IPS DF 6.9 (cell line): ENCODE results near the gene TUBGCP2.

Source experiments
- DNase-seq: peaks from one replicate; pipeline ENCODE4 v3.0.0-alpha.2; 2013; ENCODE audit warnings: low read depth, low spot score
- H3K27ac ChIP-seq: one replicate; pipeline ENCODE4 v1.5.1; 2013; ENCODE audit warnings: low read length, control low read depth
- H3K27me3 ChIP-seq: 2 replicates; pipeline ENCODE4 v1.6.1; 2013; ENCODE audit warnings: mild to moderate bottlenecking, low read length; ENCODE audit not compliant: control insufficient read depth, insufficient read depth
- H3K36me3 ChIP-seq: 2 replicates; pipeline ENCODE4 v1.6.1; 2013; ENCODE audit warnings: low read length; ENCODE audit not compliant: control insufficient read depth, insufficient read depth
- H3K4me1 ChIP-seq: 2 replicates; pipeline ENCODE4 v1.6.1; 2013; ENCODE audit warnings: low read length; ENCODE audit not compliant: control insufficient read depth, insufficient read depth
- H3K4me3 ChIP-seq: 2 replicates; pipeline ENCODE4 v1.5.1; 2013; ENCODE audit warnings: mild to moderate bottlenecking, low read length
- H3K9me3 ChIP-seq: 2 replicates; pipeline ENCODE4 v1.6.1; 2013; ENCODE audit warnings: low read length, inconsistent platforms; ENCODE audit not compliant: control insufficient read depth, insufficient read depth
- WGBS: extraction: QIAGEN DNeasy Blood & Tissue Kit; methylation state at CpG from one replicate; pipeline ENCODE4 v1.1.7; 2013; ENCODE audit warnings: mixed read lengths, missing lambda C conversion rate; ENCODE audit not compliant: insufficient read length, insufficient coverage; 5-methylcytosine and 5-hydroxymethylcytosine counted together

TUBGCP2 gene

GRCh38 chr10:133312016-133312768, 3.5 kb upstream of the TUBGCP2 start:
- WGBS: no CpG with 5 or more reads among the region's 23 CpGs
- Histone ChIP-seq H3K9me3 (no peaks in the 10 kb centered on the region), H3K4me3 (no peak overlapping the region), H3K36me3 (peaks cover 9% of the 10 kb centered on the region), H3K27me3 (no peaks in the 10 kb centered on the region), H3K4me1 (0 out of 2 replicates have a peak, but pooled peaks cover 3% of the 10 kb centered on the region), H3K27ac (no peak overlapping the region)
- no peak for DNase-seq

- WGBS: no CpG with 5 or more reads among the region's 10 CpGs
- Histone ChIP-seq H3K4me1 (0 out of 2 replicates have a peak, but pooled peaks cover 3% of the 10 kb centered on the region), H3K9me3 (no peaks in the 10 kb centered on the region), H3K4me3 (no peak overlapping the region), H3K27me3 (no peaks in the 10 kb centered on the region), H3K36me3 (peaks cover 9% of the 10 kb centered on the region), H3K27ac (no peak overlapping the region)
- DNase-seq: no peak
Measured at GRCh38 chr10:133311570-133311969, 2.9 kb upstream of the TUBGCP2 start.

- no peak overlapping the region for H3K27ac ChIP-seq
- no peaks in the 10 kb centered on the region for H3K9me3 ChIP-seq
- H3K4me1 ChIP-seq: 0 out of 2 replicates have a peak, but pooled peaks cover 3% of the 10 kb centered on the region
- H3K36me3 ChIP-seq: peaks cover 9% of the 10 kb centered on the region
- H3K4me3 ChIP-seq: no peak overlapping the region
- no CpG with 5 or more reads among the region's 8 CpGs for whole genome bisulfite sequencing
- no peaks in the 10 kb centered on the region for H3K27me3 ChIP-seq
- DNase-seq: no peak
Measured at GRCh38 chr10:133310789-133311188, 2.1 kb upstream of the TUBGCP2 start.

GRCh38 chr10:133310399-133310755, 1.7 kb upstream of the TUBGCP2 start:
- Histone ChIP-seq H3K9me3 (no peaks in the 10 kb centered on the region), H3K4me3 (no peak overlapping the region), H3K27ac (no peak overlapping the region), H3K4me1 (0 out of 2 replicates have a peak, but pooled peaks cover 3% of the 10 kb centered on the region), H3K36me3 (peaks cover 9% of the 10 kb centered on the region), H3K27me3 (no peaks in the 10 kb centered on the region)
- WGBS: no CpG with 5 or more reads among the region's 16 CpGs
- DNase-seq: no peak

- Histone ChIP-seq H3K27ac (no peak overlapping the region), H3K36me3 (peaks cover 9% of the 10 kb centered on the region), H3K27me3 (no peaks in the 10 kb centered on the region), H3K4me3 (no peak overlapping the region), H3K4me1 (0 out of 2 replicates have a peak, but pooled peaks cover 3% of the 10 kb centered on the region), H3K9me3 (no peaks in the 10 kb centered on the region)
- WGBS: no CpG with 5 or more reads among the region's 33 CpGs
- no peak for DNase-seq
Measured at GRCh38 chr10:133309720-133310398, 1.2 kb upstream of the TUBGCP2 start.

- H3K4me3 ChIP-seq: peak overlapping the region; percentile 75; the same call in 1 of the 2 replicates
- no CpG with 5 or more reads among the region's 46 CpGs for WGBS
- H3K9me3 ChIP-seq: no peaks in the 10 kb centered on the region
- H3K4me1 ChIP-seq: 0 out of 2 replicates have a peak, but pooled peaks cover 3% of the 10 kb centered on the region
- no peaks in the 10 kb centered on the region for H3K27me3 ChIP-seq
- H3K36me3 ChIP-seq: peaks cover 9% of the 10 kb centered on the region
- DNase-seq: peak; percentile 58
- H3K27ac ChIP-seq: no peak overlapping the region
Measured at GRCh38 chr10:133309100-133309719, 538 bp upstream of the TUBGCP2 start.

- peak overlapping the region; percentile 75; the same call in 1 of the 2 replicates for H3K4me3 ChIP-seq
- peaks cover 9% of the 10 kb centered on the region for H3K36me3 ChIP-seq
- no peaks in the 10 kb centered on the region for H3K27me3 ChIP-seq
- 0 out of 2 replicates have a peak, but pooled peaks cover 3% of the 10 kb centered on the region for H3K4me1 ChIP-seq
- H3K27ac ChIP-seq: no peak overlapping the region
- no CpG with 5 or more reads among the region's 25 CpGs for WGBS
- DNase-seq: no peak
- H3K9me3 ChIP-seq: no peaks in the 10 kb centered on the region
Measured at GRCh38 chr10:133307776-133308420, 774 bp downstream of the TUBGCP2 start.

- Histone ChIP-seq H3K4me3 (no peak overlapping the region), H3K9me3 (no peaks in the 10 kb centered on the region), H3K36me3 (peaks cover 12% of the 10 kb centered on the region), H3K27me3 (no peaks in the 10 kb centered on the region), H3K4me1 (0 out of 2 replicates have a peak, but pooled peaks cover 3% of the 10 kb centered on the region), H3K27ac (no peak overlapping the region)
- no peak for DNase-seq
- no CpG with 5 or more reads among the region's 17 CpGs for WGBS
Measured at GRCh38 chr10:133306941-133307379, 1.7 kb downstream of the TUBGCP2 start.

- H3K4me3 ChIP-seq: no peak overlapping the region
- H3K27ac ChIP-seq: no peak overlapping the region
- H3K36me3 ChIP-seq: peaks cover 12% of the 10 kb centered on the region
- 0 out of 2 replicates have a peak, but pooled peaks cover 3% of the 10 kb centered on the region for H3K4me1 ChIP-seq
- WGBS: no CpG with 5 or more reads among the region's 5 CpGs
- no peaks in the 10 kb centered on the region for H3K27me3 ChIP-seq
- no peaks in the 10 kb centered on the region for H3K9me3 ChIP-seq
- no peak for DNase-seq
Measured at GRCh38 chr10:133306097-133306476, 2.6 kb downstream of the TUBGCP2 start.

- H3K36me3 ChIP-seq: peaks cover 21% of the 10 kb centered on the region
- no peaks in the 10 kb centered on the region for H3K9me3 ChIP-seq
- no peaks in the 10 kb centered on the region for H3K27me3 ChIP-seq
- DNase-seq: no peak
- H3K4me3 ChIP-seq: no peak overlapping the region
- H3K27ac ChIP-seq: no peak overlapping the region
- whole genome bisulfite sequencing: no CpG with 5 or more reads among the region's 10 CpGs
- H3K4me1 ChIP-seq: 0 out of 2 replicates have a peak, but pooled peaks cover 1% of the 10 kb centered on the region
Measured at GRCh38 chr10:133303206-133303605, 5.5 kb downstream of the TUBGCP2 start.
